HPDE6-E6E7 (cell line): Measurements from ENCODE around the gene MAP3K1.
"Not testable (repeated sequence)": the region's sequence is repeated elsewhere in the genome, so short reads cannot be mapped to it uniquely, and the experiment has no call there.

Source experiments
- DNase-seq: peaks from one replicate; pipeline ENCODE4 v3.0.0; 2011; ENCODE audit warnings: missing footprints; ENCODE audit errors: extremely low spot score

The MAP3K1 gene

GRCh38 chr5:56814963-56815657 is at the start of gene MAP3K1:
MAP3K1 (plus strand) TSS chr5:56815549; CDS start chr5:56815574, 25 bp downstream.
- peak; percentile 70 for DNase-seq

- DNase-seq, result no peak
These were observed 48.4 kb upstream of the MAP3K1 start for GRCh38 chr5:56766926-56767325.

GRCh38 chr5:56769875-56770604 is 45.3 kb upstream of the MAP3K1 start:
- no peak for DNase-seq

- no peak for DNase-seq
These were observed 42.6 kb upstream of the MAP3K1 start for GRCh38 chr5:56772767-56773166.

- no peak for DNase-seq
These were observed 40.4 kb upstream of the MAP3K1 start for GRCh38 chr5:56774957-56775356.

GRCh38 chr5:56776212-56776846 is 39.0 kb upstream of the MAP3K1 start:
- DNase-seq, result not testable (repeated sequence)

GRCh38 chr5:56783261-56783660 is 32.1 kb upstream of the MAP3K1 start:
- no peak for DNase-seq

- no peak for DNase-seq
These were observed 29.0 kb upstream of the MAP3K1 start for GRCh38 chr5:56786346-56786745.

GRCh38 chr5:56791396-56791795 is 24.0 kb upstream of the MAP3K1 start:
- DNase-seq, result no peak

GRCh38 chr5:56798521-56798920 is 16.8 kb upstream of the MAP3K1 start:
- no peak for DNase-seq

- no peak for DNase-seq
These were observed 15.2 kb upstream of the MAP3K1 start for GRCh38 chr5:56800186-56800585.

- DNase-seq, result no peak
These were observed 14.1 kb upstream of the MAP3K1 start for GRCh38 chr5:56801256-56801655.

GRCh38 chr5:56802205-56802604 is 13.1 kb upstream of the MAP3K1 start:
- DNase-seq, result no peak

GRCh38 chr5:56803025-56803424 is 12.3 kb upstream of the MAP3K1 start:
- DNase-seq, result no peak

GRCh38 chr5:56803894-56804293 is 11.5 kb upstream of the MAP3K1 start:
- no peak for DNase-seq

- no peak for DNase-seq
These were observed 7.7 kb upstream of the MAP3K1 start for GRCh38 chr5:56807679-56808078.

GRCh38 chr5:56808211-56808610 is 7.1 kb upstream of the MAP3K1 start:
- no peak for DNase-seq

- no peak for DNase-seq
These were observed 4.5 kb upstream of the MAP3K1 start for GRCh38 chr5:56810826-56811225.

GRCh38 chr5:56812110-56812509 is 3.2 kb upstream of the MAP3K1 start:
- DNase-seq, result no peak

- no peak for DNase-seq
These were observed 2.0 kb upstream of the MAP3K1 start for GRCh38 chr5:56813302-56813701.

GRCh38 chr5:56814361-56814962 is 887 bp upstream of the MAP3K1 start:
- DNase-seq, result peak; percentile 21
